Small intestine (tissue), 7 donors: ENCODE data around the gene HOXD13. TPM values are rescaled to one million over a fixed set of nuclear protein-coding genes. Genes with fewer than 3 reads are reported as not detected.

ENCODE experiments used
- DNase-seq, 2 donors: peaks; one replicate each; pipeline versions ENCODE4 v3.0.0 to v3.0.0-alpha.2; 2013
- FAIRE-seq: peaks from 2 replicates; lab custom pipeline; 2012; peaks lifted over from hg19 to GRCh38; lab: Jason Lieb, UNC
- H3K27ac ChIP-seq, 3 donors: one replicate each; pipeline ENCODE4 v1.5.1; 2013; ENCODE audit warnings: low read length in 2 of 3, mild to moderate bottlenecking in 2 of 3, control low read depth in 1 of 3, inconsistent platforms in 1 of 3, low read depth in 1 of 3, moderate library complexity in 1 of 3
- H3K27me3 ChIP-seq, 3 donors: one replicate each; pipeline ENCODE4 v1.6.1; 2013; ENCODE audit warnings: low read length in 3 of 3, inconsistent platforms in 1 of 3; ENCODE audit not compliant: control insufficient read depth in 3 of 3, insufficient read depth in 3 of 3
- H3K36me3 ChIP-seq, 3 donors: one replicate each; pipeline ENCODE4 v1.6.1; 2013; ENCODE audit warnings: low read length in 3 of 3, inconsistent platforms in 1 of 3, low read depth in 1 of 3, mild to moderate bottlenecking in 1 of 3, moderate library complexity in 1 of 3; ENCODE audit not compliant: control insufficient read depth in 3 of 3, insufficient read depth in 2 of 3
- H3K4me1 ChIP-seq, 3 donors: one replicate each; pipeline ENCODE4 v1.6.1; 2013; ENCODE audit warnings: low read length in 2 of 3, inconsistent platforms in 1 of 3, low read depth in 1 of 3, mild to moderate bottlenecking in 1 of 3, moderate library complexity in 1 of 3; ENCODE audit not compliant: control insufficient read depth in 3 of 3, insufficient read depth in 2 of 3
- H3K4me3 ChIP-seq, 3 donors: one replicate each; pipeline ENCODE4 v1.5.1; 2013; ENCODE audit warnings: low read length in 3 of 3, control low read depth in 1 of 3, inconsistent platforms in 1 of 3, low read depth in 1 of 3, mild to moderate bottlenecking in 1 of 3, moderate library complexity in 1 of 3
- H3K9me3 ChIP-seq, 2 donors: one replicate each; pipeline ENCODE4 v1.6.1; 2013; ENCODE audit warnings: low read depth in 1 of 2, low read length in 1 of 2; ENCODE audit not compliant: control insufficient read depth in 2 of 2, insufficient read depth in 1 of 2
- WGBS, 3 donors: extraction: QIAGEN DNeasy Blood & Tissue Kit; methylation state at CpG; one replicate each; pipeline ENCODE4 v1.1.7; 2013; 5-methylcytosine and 5-hydroxymethylcytosine counted together
- polyA plus RNA-seq, 4 donors: library from polyadenylated mRNA; stranded (reverse) in 3 of 4; unstranded in 1 of 4; fragments of 200-250 nt in 3 of 4; fragments of 120-200 nt in 1 of 4; gene quantifications; one replicate each; pipeline versions ENCODE4 v1.2.1 to v1.2.3, GENCODE V29; 2013
- donor health status: healthy with polysubstance abuse.
- donor health status: control.
- donor health status: control.
- donor health status: Bipolar disorder and iron deficiency.
- donor health status: healthy.

HOXD13 gene
- polyA plus RNA-seq, 4 donors = not detected

GRCh38 chr2:176115883-176116813, 23.6 kb downstream of the HOXD13 start, which contains the start of gene HOXD10:
Gene HOXD10, plus strand, starts transcription at chr2:176116778. Its CDS starts 56 bp downstream, at chr2:176116834.
- H3K36me3 ChIP-seq = no peaks in the 10 kb centered on the region
- WGBS, 3 donors = 8 to 19% (median 11%) methylated on average over 61 to 66 of the region's 66 CpGs
- H3K27ac ChIP-seq = peak within 1 kb of the TSS in 1 of 3 donors; percentile 29
- peaks cover 0 to 4% of the 10 kb centered on the region in 2 donors for H3K9me3 ChIP-seq
- FAIRE-seq = no peak
- peaks cover 34 to 98% (median 66%) of the 10 kb centered on the region in 3 donors for H3K27me3 ChIP-seq
- no peaks in the 10 kb centered on the region for H3K4me1 ChIP-seq
- peak within 1 kb of the TSS in 1 of 3 donors; percentile 29 for H3K4me3 ChIP-seq
- no peak for DNase-seq

- Histone ChIP-seq H3K4me3 (peak overlapping the region in 1 of 3 donors; percentile 11), H3K9me3 (peaks cover 0 to 4% of the 10 kb centered on the region in 2 donors), H3K4me1 (no peaks in the 10 kb centered on the region), H3K27ac (peak overlapping the region in 1 of 3 donors; percentile 21), H3K36me3 (no peaks in the 10 kb centered on the region), H3K27me3 (peaks cover 33 to 96% (median 71%) of the 10 kb centered on the region in 3 donors)
- DNase-seq (no peak), FAIRE-seq (no peak)
- WGBS, 3 donors = 22 to 29% (median 27%) methylated on average over 39 to 40 of the region's 40 CpGs
Measured at GRCh38 chr2:176117162-176117822, 24.8 kb downstream of the HOXD13 start.

- FAIRE-seq (no peak), DNase-seq (no peak)
- peaks cover 0 to 4% of the 10 kb centered on the region in 2 donors for H3K9me3 ChIP-seq
- H3K27ac ChIP-seq = no peak overlapping the region
- 10 to 14% (median 12%) methylated on average over 11 of the region's 11 CpGs for whole genome bisulfite sequencing, 3 donors
- peaks cover 30 to 96% (median 71%) of the 10 kb centered on the region in 3 donors for H3K27me3 ChIP-seq
- H3K4me3 ChIP-seq = peak overlapping the region in 1 of 3 donors; percentile 11
- no peaks in the 10 kb centered on the region for H3K4me1 ChIP-seq
- H3K36me3 ChIP-seq = no peaks in the 10 kb centered on the region
Measured at GRCh38 chr2:176117823-176118371, 25.4 kb downstream of the HOXD13 start.

- FAIRE-seq (no peak), DNase-seq (no peak)
- Histone ChIP-seq H3K27me3 (peaks cover 31 to 95% (median 75%) of the 10 kb centered on the region in 3 donors), H3K9me3 (peaks cover 0 to 4% of the 10 kb centered on the region in 2 donors), H3K4me1 (no peaks in the 10 kb centered on the region), H3K27ac (no peak overlapping the region), H3K36me3 (no peaks in the 10 kb centered on the region), H3K4me3 (no peak overlapping the region)
- 9 to 13% (median 11%) methylated on average over 24 of the region's 24 CpGs for WGBS, 3 donors
Measured at GRCh38 chr2:176118601-176119339, 26.2 kb downstream of the HOXD13 start.

GRCh38 chr2:176120364-176121189, 28.1 kb downstream of the HOXD13 start:
- WGBS, 3 donors = 17 to 20% (median 19%) methylated on average over 13 of the region's 13 CpGs
- no peak for FAIRE-seq
- H3K27me3 ChIP-seq = peaks cover 28 to 97% (median 76%) of the 10 kb centered on the region in 3 donors
- H3K4me1 ChIP-seq = no peaks in the 10 kb centered on the region
- DNase-seq = no peak
- no peak overlapping the region for H3K4me3 ChIP-seq
- no peaks in the 10 kb centered on the region for H3K36me3 ChIP-seq
- no peak overlapping the region for H3K27ac ChIP-seq
- H3K9me3 ChIP-seq = peaks cover 0 to 4% of the 10 kb centered on the region in 2 donors

- no peak for FAIRE-seq
- H3K36me3 ChIP-seq = no peaks in the 10 kb centered on the region
- H3K27me3 ChIP-seq = peaks cover 20 to 95% (median 72%) of the 10 kb centered on the region in 3 donors
- no peaks in the 10 kb centered on the region for H3K4me1 ChIP-seq
- WGBS, 3 donors = 9 to 19% (median 10%) methylated on average over 40 to 53 of the region's 53 CpGs
- H3K27ac ChIP-seq = no peak overlapping the region
- peaks cover 0 to 4% of the 10 kb centered on the region in 2 donors for H3K9me3 ChIP-seq
- no peak for DNase-seq
- H3K4me3 ChIP-seq = no peak overlapping the region
Measured at GRCh38 chr2:176121190-176122051, 28.9 kb downstream of the HOXD13 start.
